ENCODE data around the gene ANKMY1.

Gene ANKMY1

GRCh38 chr2:240525802-240526201, 32.0 kb downstream of the ANKMY1 start:
- no peaks in the 10 kb centered on the region for H3K79me2 ChIP-seq (ENCODE audit: low read length)
- H3K9me3 ChIP-seq (ENCODE audit: insufficient read depth, low read length): 0 out of 2 replicates have a peak, but pooled peaks cover 3% of the 10 kb centered on the region
- no peak overlapping the region for H2AFZ ChIP-seq (ENCODE audit: low read depth, low read length)
- no peak overlapping the region for H3K27ac ChIP-seq (ENCODE audit: low read length)
- H3K36me3 ChIP-seq (replicated peaks; ENCODE audit: low read depth, low read length): peaks cover 66% of the 10 kb centered on the region
- no peaks in the 10 kb centered on the region for H3K27me3 ChIP-seq (ENCODE audit: low read depth, low read length)
- no peaks in the 10 kb centered on the region for H3K4me1 ChIP-seq (ENCODE audit: low read length)
- no peak overlapping the region for H3K9ac ChIP-seq (ENCODE audit: low read length)
- TF ChIP-seq EZH2phosphoT487 (IDR thresholded peaks at IDR 0.05; ENCODE audit: low read depth) (no peak), CTCF (IDR thresholded peaks at IDR 0.05; ENCODE audit: low read depth, low read length) (no peak)
- no peak overlapping the region for H3K4me3 ChIP-seq (ENCODE audit: low read length)
- H4K20me1 ChIP-seq (ENCODE audit: insufficient read depth, low read length): no peaks in the 10 kb centered on the region
- H3K4me2 ChIP-seq (ENCODE audit: low read length): no peak overlapping the region

GRCh38 chr2:240524963-240525718, 32.6 kb downstream of the ANKMY1 start:
- H3K36me3 ChIP-seq (replicated peaks; ENCODE audit: low read depth, low read length): peaks cover 62% of the 10 kb centered on the region
- no peaks in the 10 kb centered on the region for H3K4me1 ChIP-seq (ENCODE audit: low read length)
- H3K27me3 ChIP-seq (ENCODE audit: low read depth, low read length): no peaks in the 10 kb centered on the region
- TF ChIP-seq CTCF (IDR thresholded peaks at IDR 0.05; ENCODE audit: low read depth, low read length) (no peak), EZH2phosphoT487 (IDR thresholded peaks at IDR 0.05; ENCODE audit: low read depth) (no peak)
- no peaks in the 10 kb centered on the region for H3K79me2 ChIP-seq (ENCODE audit: low read length)
- H2AFZ ChIP-seq (ENCODE audit: low read depth, low read length): no peak overlapping the region
- 0 out of 2 replicates have a peak, but pooled peaks cover 3% of the 10 kb centered on the region for H3K9me3 ChIP-seq (ENCODE audit: insufficient read depth, low read length)
- H3K27ac ChIP-seq (ENCODE audit: low read length): no peak overlapping the region
- no peaks in the 10 kb centered on the region for H4K20me1 ChIP-seq (ENCODE audit: insufficient read depth, low read length)
- H3K9ac ChIP-seq (ENCODE audit: low read length): no peak overlapping the region
- no peak overlapping the region for H3K4me2 ChIP-seq (ENCODE audit: low read length)
- no peak overlapping the region for H3K4me3 ChIP-seq (ENCODE audit: low read length)

- peaks cover 64% of the 10 kb centered on the region for H3K36me3 ChIP-seq (replicated peaks; ENCODE audit: low read depth, low read length)
Measured at GRCh38 chr2:240523451-240524281, 34.1 kb downstream of the ANKMY1 start.

More at GRCh38 chr2:240523451-240524281, 34.1 kb downstream of the ANKMY1 start:
- no peaks in the 10 kb centered on the region for H4K20me1 ChIP-seq (ENCODE audit: insufficient read depth, low read length)
- H3K9ac ChIP-seq (ENCODE audit: low read length): no peak overlapping the region
- no peak overlapping the region for H3K4me2 ChIP-seq (ENCODE audit: low read length)
- TF ChIP-seq EZH2phosphoT487 (IDR thresholded peaks at IDR 0.05; ENCODE audit: low read depth) (no peak), CTCF (IDR thresholded peaks at IDR 0.05; ENCODE audit: low read depth, low read length) (no peak)
- no peaks in the 10 kb centered on the region for H3K27me3 ChIP-seq (ENCODE audit: low read depth, low read length)
- no peak overlapping the region for H2AFZ ChIP-seq (ENCODE audit: low read depth, low read length)
- H3K27ac ChIP-seq (ENCODE audit: low read length): no peak overlapping the region
- H3K4me3 ChIP-seq (ENCODE audit: low read length): no peak overlapping the region
- H3K79me2 ChIP-seq (ENCODE audit: low read length): no peaks in the 10 kb centered on the region
- no peaks in the 10 kb centered on the region for H3K4me1 ChIP-seq (ENCODE audit: low read length)
- 0 out of 2 replicates have a peak, but pooled peaks cover 3% of the 10 kb centered on the region for H3K9me3 ChIP-seq (ENCODE audit: insufficient read depth, low read length)

Data from OCI-LY3 (cell line).